Panc1 (cell line): ENCODE data around the gene SPATA6L.

ENCODE experiments used
- CTCF ChIP-seq: fragments of 450-650 bp; IDR thresholded peaks from 2 replicates; pipeline ENCODE4 v1.5.1; 2017; ENCODE audit warnings: mild to moderate bottlenecking
- REST ChIP-seq, 2 experiments: IDR thresholded peaks; 2 replicates each; pipeline ENCODE4 v1.6.1; 2011 to 2012; ENCODE audit warnings: low read depth in 2 of 2, control low read depth in 1 of 2, low read length in 1 of 2, mild to moderate bottlenecking in 1 of 2, moderate library complexity in 1 of 2; ENCODE audit not compliant: insufficient read depth in 1 of 2
- TCF7L2 ChIP-seq: IDR thresholded peaks from 2 replicates; pipeline ENCODE4 v1.6.1; 2011; ENCODE audit warnings: mild to moderate bottlenecking, low read depth, low read length, inconsistent platforms

- TF ChIP-seq CTCF: no peak
- no peak for TF ChIP-seq TCF7L2
- no peak for TF ChIP-seq REST (IDR thresholded peaks at IDR 0.05; ENCODE audit: insufficient read depth in 1 of 2, low read depth in 2 of 2, low read length in 1 of 2)
These were observed 47.6 kb downstream of the SPATA6L start for GRCh38 chr9:4618700-4619099.
